Activated CD4-positive, alpha-beta memory T cell treated with anti-CD3 and anti-CD28 coated beads, Interleukin-2, amount 10 ng/mL, durations not matched to agents 7 days and 5 days (primary cell): Measurements from ENCODE around the gene COTL1. TPM values are rescaled to one million over a fixed set of nuclear protein-coding genes. Genes with fewer than 3 reads are reported as not detected.
A peak's percentile ranks its signal among the peaks of the same experiment; 100 is the strongest.

Source experiments
- CTCF ChIA-PET: fragments of 350-600 bp; sonication (Branson Sonifier 250); formaldehyde crosslinking; loops from one replicate; lab custom pipeline; 2021; ENCODE audit warnings: antibody characterized with exemption, inconsistent platforms; lab: Charles Lee
- POLR2A ChIA-PET: fragments of 350-600 bp; sonication (Branson Sonifier 250); formaldehyde crosslinking; loops from one replicate; lab custom pipeline; 2021; ENCODE audit warnings: antibody characterized with exemption; lab: Charles Lee
- DNase-seq: peaks from one replicate; pipeline ENCODE4 v3.0.0-alpha.2; 2020
- H3K27ac Mint-ChIP-seq: one replicate; pipeline ENCODE4 v1.8.0; 2021; ENCODE audit warnings: mild to moderate bottlenecking, mixed read lengths
- H3K27me3 Mint-ChIP-seq: one replicate; pipeline ENCODE4 v1.8.0; 2021; ENCODE audit warnings: mixed read lengths
- H3K36me3 Mint-ChIP-seq: one replicate; pipeline ENCODE4 v1.8.0; 2021; ENCODE audit warnings: low read depth, mixed read lengths
- H3K4me1 Mint-ChIP-seq: one replicate; pipeline ENCODE4 v1.8.0; 2021; ENCODE audit warnings: mixed read lengths
- H3K4me3 Mint-ChIP-seq: one replicate; pipeline ENCODE4 v1.8.0; 2021; ENCODE audit warnings: mild to moderate bottlenecking, mixed read lengths
- H3K9me3 Mint-ChIP-seq: one replicate; pipeline ENCODE4 v1.8.0; 2021; ENCODE audit warnings: mixed read lengths
- total RNA-seq, 2 experiments: library from RNA; stranded (reverse); gene quantifications; one replicate each; pipeline ENCODE4 v1.2.3, GENCODE V29; 2021

The COTL1 gene
- total RNA-seq, 2 experiments from 2014 or later = 676 to 689 TPM

- H3K9me3 Mint-ChIP-seq = no peaks in the 10 kb centered on the region
- peak; percentile 48 for DNase-seq
- CTCF ChIA-PET = interaction anchor here (1.1 to 4.0 kb wide), 10 partner anchors 7 to 138 kb away, joined by 3 to 22 read pairs (median 6); no protein-coding TSS in a partner anchor
- H3K27me3 Mint-ChIP-seq = no peaks in the 10 kb centered on the region
- H3K27ac Mint-ChIP-seq = peak overlapping the region; percentile 96
- POLR2A ChIA-PET = interaction anchor here (0.6 to 10.3 kb wide), 12 partner anchors 6 to 90 kb away, joined by 3 to 216 read pairs (median 22); partner anchors contain the start of genes COTL1 and MEAK7
- H3K36me3 Mint-ChIP-seq = peaks cover 70% of the 10 kb centered on the region
- H3K4me3 Mint-ChIP-seq = peak overlapping the region; percentile 73
- H3K4me1 Mint-ChIP-seq = peaks cover 93% of the 10 kb centered on the region
Observed at GRCh38 chr16:84600343-84601229, 17.3 kb downstream of the COTL1 start.

- POLR2A ChIA-PET = interaction anchor here (1.3 to 10.3 kb wide), 10 partner anchors 7 to 89 kb away, joined by 3 to 216 read pairs (median 32); partner anchors contain the start of genes COTL1, KLHL36 and MEAK7
- DNase-seq = peak; percentile 59
- peaks cover 70% of the 10 kb centered on the region for H3K36me3 Mint-ChIP-seq
- CTCF ChIA-PET = interaction anchor here (1.0 to 4.0 kb wide), 10 partner anchors 8 to 94 kb away, joined by 3 to 22 read pairs (median 6); no protein-coding TSS in a partner anchor
- H3K4me1 Mint-ChIP-seq = peaks cover 93% of the 10 kb centered on the region
- H3K4me3 Mint-ChIP-seq = peak overlapping the region; percentile 73
- H3K27ac Mint-ChIP-seq = peak overlapping the region; percentile 96
- no peaks in the 10 kb centered on the region for H3K9me3 Mint-ChIP-seq
- no peaks in the 10 kb centered on the region for H3K27me3 Mint-ChIP-seq
Observed at GRCh38 chr16:84599521-84600202, 18.2 kb downstream of the COTL1 start.

- Mint-ChIP-seq H3K36me3 (peaks cover 71% of the 10 kb centered on the region), H3K9me3 (no peaks in the 10 kb centered on the region), H3K27ac (peak overlapping the region; percentile 96), H3K4me1 (peaks cover 97% of the 10 kb centered on the region), H3K27me3 (no peaks in the 10 kb centered on the region), H3K4me3 (peak overlapping the region; percentile 70)
- POLR2A ChIA-PET = interaction anchor here (0.8 to 10.3 kb wide), 12 partner anchors 9 to 128 kb away, joined by 3 to 216 read pairs (median 18); partner anchors contain the start of genes COTL1, KLHL36 and MEAK7
- DNase-seq = peak; percentile 41
- CTCF ChIA-PET = interaction anchor here (1.0 to 4.0 kb wide), 6 partner anchors 9 to 78 kb away, joined by 3 to 22 read pairs (median 6); no protein-coding TSS in a partner anchor
Observed at GRCh38 chr16:84598360-84598759, 19.5 kb downstream of the COTL1 start.

GRCh38 chr16:84597931-84598351 lies 19.9 kb downstream of the COTL1 start:
- POLR2A ChIA-PET = interaction anchor here (0.8 to 10.3 kb wide), 14 partner anchors 9 to 128 kb away, joined by 3 to 216 read pairs (median 8); partner anchors contain the start of genes COTL1, KLHL36 and MEAK7
- peak; percentile 67 for DNase-seq
- Mint-ChIP-seq H3K27ac (peak overlapping the region; percentile 96), H3K36me3 (peaks cover 70% of the 10 kb centered on the region), H3K9me3 (no peaks in the 10 kb centered on the region), H3K4me3 (peak overlapping the region; percentile 70), H3K27me3 (no peaks in the 10 kb centered on the region), H3K4me1 (peaks cover 97% of the 10 kb centered on the region)
- CTCF ChIA-PET = interaction anchor here (0.8 to 4.0 kb wide), 10 partner anchors 9 to 90 kb away, joined by 3 to 22 read pairs (median 5); no protein-coding TSS in a partner anchor

- H3K27me3 Mint-ChIP-seq = no peaks in the 10 kb centered on the region
- CTCF ChIA-PET = interaction anchor here (0.8 to 4.0 kb wide), 10 partner anchors 10 to 89 kb away, joined by 3 to 22 read pairs (median 5); no protein-coding TSS in a partner anchor
Observed at GRCh38 chr16:84597528-84597896, 20.4 kb downstream of the COTL1 start.

GRCh38 chr16:84596801-84597527 lies 20.9 kb downstream of the COTL1 start:
- H3K4me3 Mint-ChIP-seq = peak overlapping the region; percentile 70
- H3K27me3 Mint-ChIP-seq = no peaks in the 10 kb centered on the region
- no peak for DNase-seq

More at GRCh38 chr16:84597528-84597896, 20.4 kb downstream of the COTL1 start:
- Mint-ChIP-seq H3K4me3 (peak overlapping the region; percentile 70), H3K36me3 (peaks cover 73% of the 10 kb centered on the region), H3K27ac (peak overlapping the region; percentile 96), H3K9me3 (no peaks in the 10 kb centered on the region), H3K4me1 (peaks cover 97% of the 10 kb centered on the region)
- no peak for DNase-seq
- POLR2A ChIA-PET = interaction anchor here (0.8 to 10.3 kb wide), 11 partner anchors 8 to 103 kb away, joined by 3 to 216 read pairs (median 26); partner anchors contain the start of genes COTL1, KLHL36 and MEAK7

GRCh38 chr16:84596161-84596560 lies 21.7 kb downstream of the COTL1 start:
- POLR2A ChIA-PET = interaction anchor here (3.3 to 10.3 kb wide), 4 partner anchors 11 to 86 kb away, joined by 26 to 216 read pairs (median 131); partner anchors contain the start of genes COTL1 and MEAK7
- peak overlapping the region; percentile 96 for H3K27ac Mint-ChIP-seq
- H3K36me3 Mint-ChIP-seq = peaks cover 76% of the 10 kb centered on the region

More at GRCh38 chr16:84596801-84597527, 20.9 kb downstream of the COTL1 start:
- peaks cover 97% of the 10 kb centered on the region for H3K4me1 Mint-ChIP-seq
- ChIA-PET POLR2A (interaction anchor here (0.8 to 10.3 kb wide), 9 partner anchors 8 to 104 kb away, joined by 3 to 216 read pairs (median 27); partner anchors contain the start of genes COTL1 and MEAK7), CTCF (interaction anchor here (0.8 to 4.0 kb wide), 10 partner anchors 10 to 89 kb away, joined by 3 to 22 read pairs (median 5); no protein-coding TSS in a partner anchor)
- H3K27ac Mint-ChIP-seq = peak overlapping the region; percentile 96
- peaks cover 78% of the 10 kb centered on the region for H3K36me3 Mint-ChIP-seq
- no peaks in the 10 kb centered on the region for H3K9me3 Mint-ChIP-seq

GRCh38 chr16:84595052-84595481 lies 22.8 kb downstream of the COTL1 start:
- peak; percentile 51 for DNase-seq
- no peaks in the 10 kb centered on the region for H3K27me3 Mint-ChIP-seq
- no peaks in the 10 kb centered on the region for H3K9me3 Mint-ChIP-seq
- ChIA-PET POLR2A (interaction anchor here (0.9 to 10.3 kb wide), 8 partner anchors 10 to 87 kb away, joined by 3 to 216 read pairs (median 18); partner anchors contain the start of gene COTL1), CTCF (interaction anchor here (1.2 to 1.7 kb wide), 3 partner anchors 12 to 18 kb away, joined by 3 to 5 read pairs (median 4); no protein-coding TSS in a partner anchor)
- H3K36me3 Mint-ChIP-seq = peaks cover 77% of the 10 kb centered on the region
- peak overlapping the region; percentile 81 for H3K4me3 Mint-ChIP-seq
- H3K27ac Mint-ChIP-seq = peak overlapping the region; percentile 96
- H3K4me1 Mint-ChIP-seq = peaks cover 86% of the 10 kb centered on the region

More at GRCh38 chr16:84596161-84596560, 21.7 kb downstream of the COTL1 start:
- peaks cover 92% of the 10 kb centered on the region for H3K4me1 Mint-ChIP-seq
- no peaks in the 10 kb centered on the region for H3K27me3 Mint-ChIP-seq
- no peaks in the 10 kb centered on the region for H3K9me3 Mint-ChIP-seq
- CTCF ChIA-PET = interaction anchor here (0.7 to 3.1 kb wide), 4 partner anchors 19 to 88 kb away, joined by 3 to 12 read pairs (median 7); no protein-coding TSS in a partner anchor
- no peak for DNase-seq
- peak overlapping the region; percentile 81 for H3K4me3 Mint-ChIP-seq

GRCh38 chr16:84594725-84595038 lies 23.2 kb downstream of the COTL1 start:
- Mint-ChIP-seq H3K4me3 (peak overlapping the region; percentile 81), H3K27ac (peak overlapping the region; percentile 96), H3K4me1 (peaks cover 86% of the 10 kb centered on the region)

GRCh38 chr16:84593825-84594724 lies 23.8 kb downstream of the COTL1 start:
- ChIA-PET CTCF (interaction anchor here (0.7 to 1.7 kb wide), 12 partner anchors 12 to 89 kb away, joined by 3 to 8 read pairs (median 4); no protein-coding TSS in a partner anchor), POLR2A (interaction anchor here (0.6 to 10.3 kb wide), 21 partner anchors 9 to 477 kb away, joined by 3 to 216 read pairs (median 6); partner anchors contain the start of genes COTL1, KLHL36 and MBTPS1)
- peaks cover 77% of the 10 kb centered on the region for H3K36me3 Mint-ChIP-seq
- H3K27ac Mint-ChIP-seq = peak overlapping the region; percentile 96
- peak overlapping the region; percentile 81 for H3K4me3 Mint-ChIP-seq
- peaks cover 82% of the 10 kb centered on the region for H3K4me1 Mint-ChIP-seq
- peak; percentile 91 for DNase-seq
- no peaks in the 10 kb centered on the region for H3K27me3 Mint-ChIP-seq
- no peaks in the 10 kb centered on the region for H3K9me3 Mint-ChIP-seq

More at GRCh38 chr16:84594725-84595038, 23.2 kb downstream of the COTL1 start:
- ChIA-PET POLR2A (interaction anchor here (0.9 to 10.3 kb wide), 20 partner anchors 8 to 478 kb away, joined by 3 to 216 read pairs (median 7); partner anchors contain the start of genes COTL1, KLHL36 and MBTPS1), CTCF (interaction anchor here (0.7 to 1.7 kb wide), 7 partner anchors 11 to 89 kb away, joined by 3 to 8 read pairs (median 4); no protein-coding TSS in a partner anchor)
- H3K36me3 Mint-ChIP-seq = peaks cover 77% of the 10 kb centered on the region
- H3K27me3 Mint-ChIP-seq = no peaks in the 10 kb centered on the region
- DNase-seq = no peak
- no peaks in the 10 kb centered on the region for H3K9me3 Mint-ChIP-seq
